GM12872 (cell line): ENCODE results near the gene ZPR1.

Source experiments
- CTCF ChIP-seq: IDR thresholded peaks from 3 replicates; pipeline ENCODE4 v1.5.1; 2011; ENCODE audit warnings: low read depth, mild to moderate bottlenecking, low read length, moderate library complexity; ENCODE audit not compliant: insufficient read depth

Gene ZPR1

GRCh38 chr11:116724813-116725212 is 63.0 kb downstream of the ZPR1 start:
- TF ChIP-seq CTCF: no peak
